PC-3 (cell line): Measurements from ENCODE around the gene SRM. TPM values are rescaled to one million over a fixed set of nuclear protein-coding genes. Genes with fewer than 3 reads are reported as not detected.
"Not testable (repeated sequence)": the region's sequence is repeated elsewhere in the genome, so short reads cannot be mapped to it uniquely, and the experiment has no call there.

Source experiments
- ATAC-seq: fragments of 200-7000 bp; cut with Tn5 transposase; 2 replicates; pipeline ENCODE4 v1.9.1; 2020; ENCODE audit warnings: mild to moderate bottlenecking, moderate library complexity
- BruUV-seq: library from RNA; stranded (reverse); fragments of 400-500 nt; replicated peaks from 2 replicates; lab custom pipeline; 2021; lab: Mats Ljungman, UMichigan
- CTCF ChIA-PET: fragments of 300-600 bp; sonication (Branson Sonifier 250); formaldehyde crosslinking; loops from one replicate; lab custom pipeline; 2022; ENCODE audit warnings: antibody characterized with exemption; lab: Charles Lee
- POLR2A ChIA-PET: fragments of 300-600 bp; sonication (Branson Sonifier 250); formaldehyde crosslinking; loops from one replicate; lab custom pipeline; 2022; ENCODE audit warnings: antibody characterized with exemption; ENCODE audit not compliant: unreplicated experiment; lab: Charles Lee
- DNase-seq: peaks from one replicate; pipeline ENCODE4 v3.0.0-alpha.2; 2015
- H2AFZ ChIP-seq: fragments of 300-600 bp; sonication (generic); 2 replicates; pipeline ENCODE4 v1.6.0; 2016; ENCODE audit warnings: antibody characterized with exemption, low read length
- H3F3A ChIP-seq: fragments of 300-600 bp; sonication (generic); one replicate; pipeline ENCODE4 v1.6.0; 2017; ENCODE audit warnings: antibody characterized with exemption, low read length, control low read depth, mild to moderate bottlenecking; ENCODE audit not compliant: unreplicated experiment
- H3K27ac ChIP-seq: fragments of 300-600 bp; sonication (generic); 2 replicates; pipeline ENCODE4 v1.5.1; 2016; ENCODE audit warnings: mild to moderate bottlenecking, low read length
- H3K27me3 ChIP-seq: fragments of 300-600 bp; sonication (generic); 2 replicates; pipeline ENCODE4 v1.6.1; 2016; ENCODE audit warnings: low read length, mixed read lengths
- H3K36me3 ChIP-seq: fragments of 300-600 bp; sonication (generic); 2 replicates; pipeline ENCODE4 v1.6.1; 2016; ENCODE audit warnings: low read depth, mixed run types, low read length, mixed read lengths
- H3K4me1 ChIP-seq: fragments of 300-600 bp; sonication (generic); 2 replicates; pipeline ENCODE4 v1.5.1; 2016; ENCODE audit warnings: low read length; ENCODE audit not compliant: insufficient read depth
- H3K4me2 ChIP-seq: fragments of 300-600 bp; sonication (generic); 2 replicates; pipeline ENCODE4 v1.6.0; 2016; ENCODE audit warnings: low read length
- H3K4me3 ChIP-seq: fragments of 300-600 bp; sonication (generic); 2 replicates; pipeline ENCODE4 v1.5.1; 2016; ENCODE audit warnings: mild to moderate bottlenecking, low read length, mixed read lengths
- H3K79me2 ChIP-seq: fragments of 300-600 bp; sonication (generic); 2 replicates; pipeline ENCODE4 v1.6.1; 2017; ENCODE audit warnings: low read length, mixed read lengths
- H3K9ac ChIP-seq: fragments of 300-600 bp; sonication (generic); 2 replicates; pipeline ENCODE4 v1.6.0; 2016; ENCODE audit warnings: mild to moderate bottlenecking, low read length
- H3K9me2 ChIP-seq: fragments of 300-600 bp; sonication (generic); replicated peaks from 2 replicates; pipeline ENCODE4 v1.6.1; 2016; ENCODE audit warnings: mixed run types, low read length, mixed read lengths
- H3K9me3 ChIP-seq: fragments of 300-600 bp; sonication (generic); 2 replicates; pipeline ENCODE4 v1.6.1; 2016; ENCODE audit warnings: low read length, mixed read lengths
- H4K20me1 ChIP-seq: fragments of 300-600 bp; sonication (generic); 2 replicates; pipeline ENCODE4 v1.6.1; 2016; ENCODE audit warnings: low read length, mixed read lengths
- EZH2 ChIP-seq: fragments of 300-600 bp; sonication (generic); IDR thresholded peaks from one replicate; pipeline ENCODE4 v1.6.1; 2017; ENCODE audit warnings: antibody characterized with exemption, mild to moderate bottlenecking, low read length; ENCODE audit not compliant: unreplicated experiment
- EZH2phosphoT487 ChIP-seq: fragments of 300-600 bp; sonication (generic); IDR thresholded peaks from 2 replicates; pipeline ENCODE4 v1.6.1; 2018; ENCODE audit warnings: mild to moderate bottlenecking, antibody characterized with exemption, low read length, borderline replicate concordance
- intact Hi-C: fragments of 100-400 bp; cut with micrococcal nuclease; formaldehyde crosslinking; loops from 2 replicates; pipeline ENCODE4 v1.9.0; 2023
- total RNA-seq: library from RNA; depleted of rRNA; stranded (reverse); fragments of >200 nt; gene quantifications from 2 replicates; pipeline ENCODE4 v1.2.3, GENCODE V29; 2014
- TF ChIP-seq, protein P1 (sequence below): fragments of 300-600 bp; sonication (generic); conservative IDR thresholded peaks from 2 replicates; pipeline ENCODE4 v1.5.1; 2017; ENCODE audit warnings: antibody characterized with exemption, low read depth, mild to moderate bottlenecking, low read length

SRM gene
- total RNA-seq, 1 experiment from 2014 or later = 151 TPM

- ChIA-PET CTCF (interaction anchor here (0.6 kb wide), 1 partner anchor 551 kb away, joined by 4 read pairs; no protein-coding TSS in a partner anchor), POLR2A (interaction anchor here (0.7 kb wide), 1 partner anchor 163 kb away, joined by 3 read pairs; the partner anchor contains the start of gene MTOR)
- BruUV-seq = TSS peak; percentile 63
- Histone ChIP-seq H4K20me1 (0 out of 2 replicates have a peak, but pooled peaks cover 4% of the 10 kb centered on the region), H3K9me2 (no peaks in the 10 kb centered on the region), H2AFZ (peak overlapping the region; percentile 90), H3K27ac (peak overlapping the region; percentile 44), H3K4me3 (peak overlapping the region; percentile 81), H3K36me3 (peaks cover 18% of the 10 kb centered on the region), H3K4me1 (peaks cover 16% of the 10 kb centered on the region), H3K9ac (peak overlapping the region; percentile 98), H3K27me3 (no peaks in the 10 kb centered on the region), H3F3A (no peaks in the 10 kb centered on the region), H3K79me2 (peaks cover 21% of the 10 kb centered on the region), H3K4me2 (peak overlapping the region; percentile 91), H3K9me3 (no peaks in the 10 kb centered on the region)
- DNase-seq = no peak
- intact Hi-C loops = loop anchor here (2.0 kb wide), 2 partner anchors 36 to 60 kb away; no protein-coding TSS in a partner anchor
- no peak for ATAC-seq
- TF ChIP-seq EZH2 = no peak
- no peak for TF ChIP-seq EZH2phosphoT487
- TF ChIP-seq, protein P1, sequence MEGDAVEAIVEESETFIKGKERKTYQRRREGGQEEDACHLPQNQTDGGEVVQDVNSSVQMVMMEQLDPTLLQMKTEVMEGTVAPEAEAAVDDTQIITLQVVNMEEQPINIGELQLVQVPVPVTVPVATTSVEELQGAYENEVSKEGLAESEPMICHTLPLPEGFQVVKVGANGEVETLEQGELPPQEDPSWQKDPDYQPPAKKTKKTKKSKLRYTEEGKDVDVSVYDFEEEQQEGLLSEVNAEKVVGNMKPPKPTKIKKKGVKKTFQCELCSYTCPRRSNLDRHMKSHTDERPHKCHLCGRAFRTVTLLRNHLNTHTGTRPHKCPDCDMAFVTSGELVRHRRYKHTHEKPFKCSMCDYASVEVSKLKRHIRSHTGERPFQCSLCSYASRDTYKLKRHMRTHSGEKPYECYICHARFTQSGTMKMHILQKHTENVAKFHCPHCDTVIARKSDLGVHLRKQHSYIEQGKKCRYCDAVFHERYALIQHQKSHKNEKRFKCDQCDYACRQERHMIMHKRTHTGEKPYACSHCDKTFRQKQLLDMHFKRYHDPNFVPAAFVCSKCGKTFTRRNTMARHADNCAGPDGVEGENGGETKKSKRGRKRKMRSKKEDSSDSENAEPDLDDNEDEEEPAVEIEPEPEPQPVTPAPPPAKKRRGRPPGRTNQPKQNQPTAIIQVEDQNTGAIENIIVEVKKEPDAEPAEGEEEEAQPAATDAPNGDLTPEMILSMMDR = no peak
Measured at GRCh38 chr1:11098931-11099309, 39.1 kb upstream of the SRM start.

GRCh38 chr1:11083784-11084183, 24.0 kb upstream of the SRM start:
- intact Hi-C loops, H3K4me3 ChIP-seq, H2AFZ ChIP-seq, H3K79me2 ChIP-seq, BruUV-seq, H3F3A ChIP-seq, H3K9me2 ChIP-seq, H3K4me2 ChIP-seq, H4K20me1 ChIP-seq, POLR2A ChIA-PET, H3K27ac ChIP-seq, H3K4me1 ChIP-seq, ATAC-seq, CTCF ChIA-PET, H3K9ac ChIP-seq, H3K9me3 ChIP-seq, DNase-seq, H3K27me3 ChIP-seq: not testable (repeated sequence)
- peaks cover 52% of the 10 kb centered on the region for H3K36me3 ChIP-seq

GRCh38 chr1:11080931-11081330, 21.1 kb upstream of the SRM start:
- BruUV-seq = no TSS peak
- Histone ChIP-seq H3K27ac (no peak overlapping the region), H3K4me2 (no peak overlapping the region), H3K4me1 (no peaks in the 10 kb centered on the region), H3K79me2 (no peaks in the 10 kb centered on the region), H3K9me3 (no peaks in the 10 kb centered on the region), H3K4me3 (no peak overlapping the region), H3K9ac (no peak overlapping the region), H3K9me2 (no peaks in the 10 kb centered on the region), H4K20me1 (no peaks in the 10 kb centered on the region), H3K27me3 (no peaks in the 10 kb centered on the region), H2AFZ (no peak overlapping the region), H3F3A (no peaks in the 10 kb centered on the region), H3K36me3 (peaks cover 47% of the 10 kb centered on the region)
- TF ChIP-seq EZH2phosphoT487 (no peak), EZH2 (no peak)
- TF ChIP-seq, protein P1 = no peak
- ATAC-seq (no peak), DNase-seq (no peak)
- POLR2A ChIA-PET = no interaction called here
- intact Hi-C loops = no loop called here
- CTCF ChIA-PET = no interaction called here
